ENCODE data around the gene ARF4. TPM values are rescaled to one million over a fixed set of nuclear protein-coding genes. Genes with fewer than 3 reads are reported as not detected.

Gene ARF4
- polyA plus RNA-seq, 1 donor (not counting 4 experiments of a cell fraction or from before 2014, with no cell fraction given) = 344 TPM

GRCh38 chr3:57530071-57530608 is 67.0 kb downstream of the ARF4 start:
- no peaks in the 10 kb centered on the region for H3K9me3 ChIP-seq (ENCODE audit: control insufficient read depth, low read depth, low read length)
- FAIRE-seq (no peak), DNase-seq (ENCODE audit: low read depth, low spot score) (no peak)
- H3K27me3 ChIP-seq (ENCODE audit: control insufficient read depth, extremely low read depth, insufficient read depth, low read length) = no peaks in the 10 kb centered on the region
- no peak overlapping the region for H3K9ac ChIP-seq (ENCODE audit: control insufficient read depth, extremely low read depth, insufficient read depth, low read length)
- H4K20me1 ChIP-seq (ENCODE audit: control insufficient read depth, extremely low read depth, insufficient read depth, low read length) = no peaks in the 10 kb centered on the region
- H2AFZ ChIP-seq (ENCODE audit: control insufficient read depth, low read length) = no peak overlapping the region
- H3K27ac ChIP-seq (ENCODE audit: control insufficient read depth, insufficient read depth, low read length) = no peak overlapping the region
- no peak for TF ChIP-seq EZH2 (IDR thresholded peaks at IDR 0.05; ENCODE audit: low read length)
- TF ChIP-seq, protein P1, sequence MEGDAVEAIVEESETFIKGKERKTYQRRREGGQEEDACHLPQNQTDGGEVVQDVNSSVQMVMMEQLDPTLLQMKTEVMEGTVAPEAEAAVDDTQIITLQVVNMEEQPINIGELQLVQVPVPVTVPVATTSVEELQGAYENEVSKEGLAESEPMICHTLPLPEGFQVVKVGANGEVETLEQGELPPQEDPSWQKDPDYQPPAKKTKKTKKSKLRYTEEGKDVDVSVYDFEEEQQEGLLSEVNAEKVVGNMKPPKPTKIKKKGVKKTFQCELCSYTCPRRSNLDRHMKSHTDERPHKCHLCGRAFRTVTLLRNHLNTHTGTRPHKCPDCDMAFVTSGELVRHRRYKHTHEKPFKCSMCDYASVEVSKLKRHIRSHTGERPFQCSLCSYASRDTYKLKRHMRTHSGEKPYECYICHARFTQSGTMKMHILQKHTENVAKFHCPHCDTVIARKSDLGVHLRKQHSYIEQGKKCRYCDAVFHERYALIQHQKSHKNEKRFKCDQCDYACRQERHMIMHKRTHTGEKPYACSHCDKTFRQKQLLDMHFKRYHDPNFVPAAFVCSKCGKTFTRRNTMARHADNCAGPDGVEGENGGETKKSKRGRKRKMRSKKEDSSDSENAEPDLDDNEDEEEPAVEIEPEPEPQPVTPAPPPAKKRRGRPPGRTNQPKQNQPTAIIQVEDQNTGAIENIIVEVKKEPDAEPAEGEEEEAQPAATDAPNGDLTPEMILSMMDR (optimal IDR thresholded peaks at IDR 0.05 in 1 of 3, IDR thresholded peaks at IDR 0.05 in 1 of 3, conservative IDR thresholded peaks at IDR 0.05 in 1 of 3; ENCODE audit: extremely low read depth in 1 of 3, insufficient read depth in 2 of 3, low read length in 3 of 3) = no peak
- no peaks in the 10 kb centered on the region for H3K4me1 ChIP-seq (ENCODE audit: control insufficient read depth, extremely low read depth, insufficient read depth, low read length)
- dilution Hi-C loops (cut with MboI; ENCODE audit: extremely low pct_ligation_motif_present, low sequenced_read_pairs) = no loop called here
- H3K36me3 ChIP-seq (ENCODE audit: control insufficient read depth in 2 of 2, extremely low read depth in 1 of 2, insufficient read depth in 2 of 2, low read length in 2 of 2) = no peaks in the 10 kb centered on the region
- no peaks in the 10 kb centered on the region for H3K79me2 ChIP-seq (ENCODE audit: control insufficient read depth, insufficient read depth, low read length)
- H3K4me3 ChIP-seq (ENCODE audit: control insufficient read depth in 2 of 3, extremely low read depth in 1 of 3, insufficient read depth in 2 of 3, low read depth in 1 of 3, low read length in 3 of 3) = no peak overlapping the region
- H3K4me2 ChIP-seq (ENCODE audit: control insufficient read depth, extremely low read depth, insufficient read depth, low read depth, low read length) = no peak overlapping the region
- H3K9me1 ChIP-seq (ENCODE audit: control insufficient read depth, extremely low read depth, insufficient read depth, low read length) = no peaks in the 10 kb centered on the region

Small RNA genes lying within 50 kb of the gene (small RNA-seq; reads per million reads assigned to genes)
- 0 reads per million in 3 experiments for gene RNU6-108P (ENCODE audit: insufficient read length in 3 of 3, low read depth in 3 of 3, low replicate concordance in 1 of 3)
- 0 reads per million in 3 experiments for gene RNU6-483P (ENCODE audit: insufficient read length in 3 of 3, low read depth in 3 of 3, low replicate concordance in 1 of 3)
- 0 reads per million in 3 experiments for gene RNU6ATAC26P (ENCODE audit: insufficient read length in 3 of 3, low read depth in 3 of 3, low replicate concordance in 1 of 3)

Other genes with a start within 250 kb of the ARF4 start
- 0.10 TPM in 1 of 3 replicates, not detected in the others for gene DNAH12, start 53.0 kb downstream of the ARF4 start, polyA plus RNA-seq
- gene PDE12, start 41.1 kb downstream of the ARF4 start, polyA plus RNA-seq = 14.9 to 15.5 TPM (median 15.2 TPM) in 3 replicates
- 13.8 to 22.8 TPM (median 21.6 TPM) in 3 replicates for gene DENND6A, start 95.7 kb upstream of the ARF4 start, polyA plus RNA-seq
- 44.4 to 58.0 TPM (median 53.1 TPM) in 3 replicates for gene SLMAP, start 159.0 kb upstream of the ARF4 start, polyA plus RNA-seq

Measured in keratinocyte (primary cell).